Mesenchymal stem cell (in vitro differentiated cells and primary cell): ENCODE data around the gene EML6.

Experiments
- DNase-seq: peaks from one replicate; pipeline ENCODE4 v3.0.0-alpha.2; 2013
- H2AFZ ChIP-seq: one replicate; pipeline ENCODE4 v1.6.1; 2013; ENCODE audit warnings: low read depth, mild to moderate bottlenecking, control low read depth, inconsistent platforms, low read length, moderate library complexity
- H2AK5ac ChIP-seq: 2 replicates; pipeline ENCODE4 v1.6.1; 2013; ENCODE audit warnings: low read length, moderate library complexity, mild to moderate bottlenecking, inconsistent platforms; ENCODE audit not compliant: severe bottlenecking
- H2BK120ac ChIP-seq: one replicate; pipeline ENCODE4 v1.6.1; 2013; ENCODE audit warnings: low read depth, mild to moderate bottlenecking, inconsistent platforms, low read length, moderate library complexity
- H2BK12ac ChIP-seq, 2 experiments: one replicate each; pipeline ENCODE4 v1.6.1; 2013; ENCODE audit warnings: inconsistent platforms in 2 of 2, low read length in 2 of 2, mild to moderate bottlenecking in 2 of 2, moderate library complexity in 2 of 2, control low read depth in 1 of 2
- H2BK15ac ChIP-seq: one replicate; pipeline ENCODE4 v1.6.1; 2013; ENCODE audit warnings: mild to moderate bottlenecking, low read depth, inconsistent platforms; ENCODE audit not compliant: poor library complexity, severe bottlenecking
- H2BK5ac ChIP-seq: 2 replicates; pipeline ENCODE4 v1.6.1; 2013; ENCODE audit warnings: low read depth, mild to moderate bottlenecking, low read length, control low read depth, inconsistent platforms; ENCODE audit not compliant: poor library complexity, severe bottlenecking
- H3K14ac ChIP-seq, 2 experiments: one replicate each; pipeline ENCODE4 v1.6.1; 2013; ENCODE audit warnings: inconsistent platforms in 2 of 2, low read length in 2 of 2, control low read depth in 1 of 2, mild to moderate bottlenecking in 1 of 2, moderate library complexity in 1 of 2
- H3K18ac ChIP-seq, 2 experiments: one replicate each; pipeline ENCODE4 v1.6.1; 2013; ENCODE audit warnings: inconsistent platforms in 2 of 2, low read length in 2 of 2, control low read depth in 1 of 2, low read depth in 1 of 2, mild to moderate bottlenecking in 1 of 2
- H3K23ac ChIP-seq, 2 experiments: one replicate each; pipeline ENCODE4 v1.6.1; 2013; ENCODE audit warnings: inconsistent platforms in 2 of 2, low read length in 2 of 2, mild to moderate bottlenecking in 2 of 2, moderate library complexity in 2 of 2, control low read depth in 1 of 2
- H3K27ac ChIP-seq: 2 replicates; pipeline ENCODE4 v1.5.1; 2013; ENCODE audit warnings: mild to moderate bottlenecking, moderate library complexity, low read length, control low read depth, inconsistent platforms; ENCODE audit not compliant: poor library complexity, severe bottlenecking
- H3K27me3 ChIP-seq, 2 experiments: 2 replicates each; pipeline versions ENCODE4 v1.6.1 to v1.7.0; 2013; ENCODE audit warnings: low read length in 2 of 2, mild to moderate bottlenecking in 2 of 2, moderate library complexity in 2 of 2, control low read depth in 1 of 2, inconsistent platforms in 1 of 2; ENCODE audit not compliant: control insufficient read depth in 1 of 2, insufficient read depth in 1 of 2
- H3K36me3 ChIP-seq, 2 experiments: 2 replicates each; pipeline versions ENCODE4 v1.6.1 to v1.7.0; 2013; ENCODE audit warnings: low read length in 2 of 2, control low read depth in 1 of 2, inconsistent platforms in 1 of 2, low read depth in 1 of 2, mild to moderate bottlenecking in 1 of 2; ENCODE audit not compliant: insufficient read depth in 2 of 2, control insufficient read depth in 1 of 2
- H3K4ac ChIP-seq, 2 experiments: one replicate each; pipeline ENCODE4 v1.6.1; 2013; ENCODE audit warnings: inconsistent platforms in 2 of 2, low read length in 2 of 2, mild to moderate bottlenecking in 2 of 2, moderate library complexity in 2 of 2, control low read depth in 1 of 2, low read depth in 1 of 2
- H3K4me1 ChIP-seq: 2 replicates; pipeline ENCODE4 v1.6.1; 2013; ENCODE audit warnings: low read depth, low read length, control low read depth; ENCODE audit not compliant: control insufficient read depth, insufficient read depth
- H3K4me2 ChIP-seq: 2 replicates; pipeline ENCODE4 v1.6.1; 2013; ENCODE audit warnings: low read length, mild to moderate bottlenecking, inconsistent platforms; ENCODE audit not compliant: poor library complexity, severe bottlenecking
- H3K4me3 ChIP-seq, 2 experiments: 2 replicates each; pipeline versions ENCODE4 v1.5.1 to v1.7.0; 2013; ENCODE audit warnings: low read length in 2 of 2, mild to moderate bottlenecking in 2 of 2, control low read depth in 1 of 2, low read depth in 1 of 2; ENCODE audit not compliant: insufficient read depth in 1 of 2
- H3K79me1 ChIP-seq: replicated peaks from 2 replicates; pipeline ENCODE4 v1.6.1; 2013; ENCODE audit warnings: mild to moderate bottlenecking, control low read depth, low read length, inconsistent platforms; ENCODE audit not compliant: poor library complexity, severe bottlenecking
- H3K9ac ChIP-seq: 2 replicates; pipeline ENCODE4 v1.7.0; 2013; ENCODE audit warnings: mild to moderate bottlenecking, low read length, moderate library complexity
- H3K9me3 ChIP-seq: 2 replicates; pipeline ENCODE4 v1.7.0; 2013; ENCODE audit warnings: mild to moderate bottlenecking, low read length; ENCODE audit not compliant: control insufficient read depth
- H4K8ac ChIP-seq: one replicate; pipeline ENCODE4 v1.6.1; 2013; ENCODE audit warnings: inconsistent platforms, mild to moderate bottlenecking, low read length, moderate library complexity
- H4K91ac ChIP-seq: one replicate; pipeline ENCODE4 v1.6.1; 2013; ENCODE audit warnings: mild to moderate bottlenecking, low read length, inconsistent platforms
- WGBS: methylation state at CpG from one replicate; pipeline ENCODE4 v1.1.7; 2013; ENCODE audit warnings: mixed read lengths; 5-methylcytosine and 5-hydroxymethylcytosine counted together

The EML6 gene

DNA sequence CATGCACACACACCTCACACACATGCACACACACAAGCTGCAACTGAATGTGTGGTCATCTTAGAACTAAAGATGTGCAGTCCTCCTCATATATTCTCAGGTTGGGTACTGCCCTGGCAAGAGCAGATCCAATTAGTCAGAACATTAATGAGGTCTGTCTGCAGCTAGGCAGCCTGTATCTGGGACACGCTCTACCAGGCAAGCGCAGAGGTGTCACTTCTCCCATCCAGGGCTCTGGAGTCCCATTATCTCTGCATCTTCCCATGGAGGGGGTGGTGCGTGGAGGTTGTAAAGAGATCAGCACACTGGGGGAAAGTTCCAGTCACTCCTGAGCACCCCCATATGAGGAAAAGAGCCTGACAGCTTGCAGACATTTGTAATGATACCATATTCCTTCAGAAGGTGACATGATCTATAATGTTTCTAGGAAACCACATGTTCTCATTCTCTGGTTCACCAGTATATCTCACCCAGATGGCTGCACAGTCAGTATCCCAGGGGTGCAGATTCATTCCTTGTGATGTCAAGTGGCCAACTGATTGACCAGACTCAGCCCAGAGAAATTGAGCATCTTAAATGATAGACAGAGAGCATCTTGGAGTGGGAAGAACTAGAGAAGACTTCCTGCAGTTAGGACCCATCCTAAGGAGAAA is 231.4 kb downstream of the EML6 start:
- WGBS = 100% methylated on average over 1 of the region's 3 CpGs
- no peak for DNase-seq
- no peak overlapping the region for H2BK5ac ChIP-seq

DNA sequence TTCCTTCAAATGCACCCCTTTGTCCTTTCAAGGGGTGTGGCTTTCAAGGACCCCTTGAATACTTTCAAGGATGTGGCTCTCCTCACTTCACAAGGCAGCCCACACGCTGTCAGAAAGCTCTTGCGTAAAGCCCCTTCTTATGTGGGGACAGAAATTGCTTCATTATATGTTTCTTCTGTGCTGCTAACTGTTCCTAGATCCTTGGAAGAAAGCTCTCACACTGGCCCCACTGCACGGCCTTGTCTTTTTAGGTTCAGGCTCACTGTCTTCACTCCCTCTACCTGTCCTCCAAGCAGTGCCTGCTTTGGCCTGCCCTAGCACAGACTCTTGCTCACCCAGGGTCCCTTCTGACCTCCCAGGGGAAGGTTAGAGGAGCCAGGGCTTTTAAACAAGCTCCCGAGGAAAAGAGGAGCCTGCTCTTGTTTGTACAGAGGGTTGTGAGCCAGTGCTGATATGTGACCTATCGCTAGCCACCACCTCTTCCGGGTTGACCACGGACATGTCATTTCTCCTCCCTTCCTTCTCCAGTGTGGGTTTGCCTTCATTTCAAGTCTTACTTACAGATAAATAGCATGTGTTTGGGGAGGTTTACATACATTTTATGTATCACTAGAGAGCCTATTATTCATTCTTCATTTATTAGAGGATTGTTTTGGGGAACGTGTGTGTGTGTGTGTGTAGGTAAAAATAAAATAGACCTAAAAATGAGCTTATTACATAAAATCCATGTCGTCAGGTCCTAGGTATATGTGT is 232.1 kb downstream of the EML6 start:
- DNase-seq = no peak
- Histone ChIP-seq H2AFZ (no peak overlapping the region), H3K79me1 (no peaks in the 10 kb centered on the region), H3K4ac (no peak overlapping the region), H4K8ac (no peak overlapping the region), H2AK5ac (no peak overlapping the region), H3K36me3 (no peaks in the 10 kb centered on the region), H3K9me3 (no peaks in the 10 kb centered on the region), H2BK5ac (no peak overlapping the region), H3K4me2 (no peak overlapping the region), H2BK12ac (no peak overlapping the region), H2BK120ac (no peak overlapping the region), H3K9ac (no peak overlapping the region), H2BK15ac (no peak overlapping the region), H3K27me3 (no peaks in the 10 kb centered on the region), H4K91ac (no peak overlapping the region), H3K27ac (no peak overlapping the region), H3K18ac (no peak overlapping the region), H3K4me3 (no peak overlapping the region), H3K23ac (no peak overlapping the region), H3K4me1 (peaks cover 4% of the 10 kb centered on the region), H3K14ac (no peak overlapping the region)
- WGBS = 88% methylated on average over 7 of the region's 9 CpGs

More for the DNA sequence above, 231.4 kb downstream of the EML6 start:
- Histone ChIP-seq H3K27ac (no peak overlapping the region), H2AFZ (no peak overlapping the region), H3K79me1 (no peaks in the 10 kb centered on the region), H3K27me3 (no peaks in the 10 kb centered on the region), H2AK5ac (no peak overlapping the region), H3K23ac (no peak overlapping the region), H4K8ac (no peak overlapping the region), H2BK12ac (no peak overlapping the region), H3K14ac (no peak overlapping the region), H2BK120ac (no peak overlapping the region), H3K4ac (no peak overlapping the region), H3K4me3 (no peak overlapping the region), H3K9me3 (no peaks in the 10 kb centered on the region), H4K91ac (no peak overlapping the region), H2BK15ac (no peak overlapping the region), H3K18ac (no peak overlapping the region), H3K36me3 (no peaks in the 10 kb centered on the region), H3K4me1 (peaks cover 2% of the 10 kb centered on the region), H3K4me2 (no peak overlapping the region), H3K9ac (no peak overlapping the region)

DNA sequence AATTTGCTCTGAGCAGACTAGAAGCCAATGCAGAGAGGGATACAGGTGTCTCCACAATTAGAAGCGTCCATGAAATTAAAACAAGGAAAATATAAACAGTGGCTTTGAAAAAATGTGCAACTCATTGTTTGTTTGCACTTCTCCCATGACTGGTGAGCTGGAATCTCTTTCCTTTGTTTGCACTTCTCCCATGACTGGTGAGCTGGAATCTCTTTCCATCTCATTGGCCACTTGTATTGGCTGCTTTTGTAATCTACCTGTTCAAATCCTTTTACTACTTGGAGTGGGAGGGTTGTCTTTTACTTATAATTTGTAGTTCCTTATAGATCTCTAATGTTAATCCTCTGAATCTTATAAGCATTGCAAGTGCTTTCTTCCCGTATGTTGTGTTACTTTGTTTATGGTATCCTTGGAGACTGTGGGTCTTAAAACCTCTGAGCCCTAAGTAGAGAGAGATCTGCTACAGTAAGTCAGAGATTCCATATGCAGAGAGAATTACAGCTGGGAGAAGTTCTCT is 232.7 kb downstream of the EML6 start:
- Histone ChIP-seq H3K4me1 (peaks cover 4% of the 10 kb centered on the region), H4K91ac (no peak overlapping the region), H2BK5ac (no peak overlapping the region), H2AK5ac (no peak overlapping the region), H3K4me2 (no peak overlapping the region), H4K8ac (no peak overlapping the region), H3K14ac (no peak overlapping the region), H2BK15ac (no peak overlapping the region), H2BK12ac (no peak overlapping the region), H3K36me3 (no peaks in the 10 kb centered on the region), H3K9me3 (no peaks in the 10 kb centered on the region), H3K4me3 (no peak overlapping the region), H2BK120ac (no peak overlapping the region), H2AFZ (no peak overlapping the region), H3K27me3 (no peaks in the 10 kb centered on the region), H3K27ac (no peak overlapping the region), H3K4ac (no peak overlapping the region), H3K23ac (no peak overlapping the region), H3K9ac (no peak overlapping the region), H3K18ac (no peak overlapping the region), H3K79me1 (no peaks in the 10 kb centered on the region)
- 57% methylated on average over 2 of the region's 2 CpGs for WGBS
- DNase-seq = peak; percentile 86

DNA sequence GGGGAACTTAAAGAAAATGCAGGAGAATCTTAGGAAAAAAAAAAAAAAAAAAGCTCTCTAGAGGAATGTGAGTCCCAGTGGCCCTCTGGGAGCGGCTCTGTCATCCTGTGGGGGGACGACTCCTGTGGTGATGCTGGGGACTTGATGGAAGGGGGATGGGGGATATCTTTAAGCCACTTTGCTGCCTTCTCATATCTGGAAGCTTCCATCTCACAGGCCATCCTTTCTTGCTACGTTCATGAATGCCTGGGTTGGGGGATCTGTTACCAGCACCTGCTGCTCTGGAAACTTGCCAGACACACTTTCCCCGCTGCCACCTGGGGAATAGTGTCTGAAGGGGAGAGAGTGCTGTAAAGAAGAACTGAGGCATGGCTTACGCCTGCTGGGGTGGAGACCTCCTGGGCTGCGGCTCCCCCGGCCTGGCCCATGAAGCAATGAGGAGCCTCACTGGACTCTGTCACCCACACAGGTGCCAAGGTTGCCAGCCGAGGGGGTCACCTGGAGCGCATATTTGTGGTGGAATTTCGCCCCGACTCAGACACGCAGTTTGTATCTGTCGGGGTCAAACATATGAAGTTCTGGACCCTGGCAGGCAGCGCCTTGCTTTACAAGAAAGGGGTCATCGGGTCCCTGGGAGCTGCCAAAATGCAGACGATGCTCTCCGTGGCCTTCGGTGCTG is 234.0 kb downstream of the EML6 start:
- H3K9me3 ChIP-seq = no peaks in the 10 kb centered on the region
- H2BK5ac ChIP-seq = no peak overlapping the region
- H3K4me1 ChIP-seq = peaks cover 4% of the 10 kb centered on the region
- H2AFZ ChIP-seq = no peak overlapping the region
- no peak overlapping the region for H3K27ac ChIP-seq
- H4K91ac ChIP-seq = no peak overlapping the region
- WGBS = 95% methylated on average over 18 of the region's 18 CpGs
- H3K4ac ChIP-seq = no peak overlapping the region
- H3K79me1 ChIP-seq = no peaks in the 10 kb centered on the region
- no peak overlapping the region for H3K4me3 ChIP-seq
- no peak for DNase-seq
- no peak overlapping the region for H3K14ac ChIP-seq
- no peak overlapping the region for H2BK120ac ChIP-seq
- no peak overlapping the region for H3K4me2 ChIP-seq
- no peak overlapping the region for H3K9ac ChIP-seq
- H3K23ac ChIP-seq = no peak overlapping the region
- H4K8ac ChIP-seq = no peak overlapping the region
- H3K18ac ChIP-seq = no peak overlapping the region
- H2BK15ac ChIP-seq = no peak overlapping the region
- H3K27me3 ChIP-seq = no peaks in the 10 kb centered on the region
- no peak overlapping the region for H2BK12ac ChIP-seq
- H2AK5ac ChIP-seq = no peak overlapping the region
- no peaks in the 10 kb centered on the region for H3K36me3 ChIP-seq
